Neural cell (in vitro differentiated cells): ENCODE measurements around the gene KRTAP4-11. TPM values are rescaled to one million over a fixed set of nuclear protein-coding genes. Genes with fewer than 3 reads are reported as not detected.
"Not testable (repeated sequence)": the region's sequence is repeated elsewhere in the genome, so short reads cannot be mapped to it uniquely, and the experiment has no call there.

Experiments
- H2AFZ ChIP-seq: fragments of 200-600, 300-800 bp; sonication (generic), shearing (Covaris generic); 2 replicates; pipeline ENCODE4 v1.6.0; 2014; ENCODE audit warnings: low read depth, mild to moderate bottlenecking, antibody characterized with exemption, low read length, moderate library complexity
- H3F3A ChIP-seq: fragments of 200-600 bp; shearing (Covaris generic); 2 replicates; pipeline ENCODE4 v1.6.1; 2016; ENCODE audit warnings: mild to moderate bottlenecking, moderate library complexity, mixed read lengths, antibody characterized with exemption, low read length; ENCODE audit not compliant: insufficient read depth, poor library complexity, severe bottlenecking
- H3K27ac ChIP-seq: fragments of 200-600, 300-800 bp; sonication (generic), shearing (Covaris generic); 2 replicates; pipeline ENCODE4 v1.5.1; 2014; ENCODE audit warnings: mild to moderate bottlenecking, low read length, moderate library complexity
- H3K27me3 ChIP-seq: fragments of 300-800, 200-600 bp; sonication (generic), shearing (Covaris generic); 2 replicates; pipeline ENCODE4 v1.6.0; 2014; ENCODE audit warnings: mild to moderate bottlenecking, low read depth, low read length, moderate library complexity; ENCODE audit not compliant: insufficient read depth
- H3K36me3 ChIP-seq: fragments of 300-800, 200-600 bp; sonication (generic), shearing (Covaris generic); 2 replicates; pipeline ENCODE4 v1.5.1; 2014; ENCODE audit warnings: mild to moderate bottlenecking, antibody characterized with exemption, low read length, moderate library complexity; ENCODE audit not compliant: insufficient read depth
- H3K4me2 ChIP-seq: fragments of 300-800, 200-600 bp; sonication (generic), shearing (Covaris generic); 2 replicates; pipeline ENCODE4 v1.6.0; 2014; ENCODE audit warnings: mild to moderate bottlenecking, low read length
- H3K4me3 ChIP-seq: fragments of 300-800, 200-600 bp; sonication (generic), shearing (Covaris generic); 2 replicates; pipeline ENCODE4 v1.5.1; 2014; ENCODE audit warnings: mild to moderate bottlenecking, low read length, moderate library complexity
- H3K79me2 ChIP-seq: fragments of 200-600 bp; shearing (Covaris generic); replicated peaks from 2 replicates; pipeline ENCODE4 v1.6.0; 2014; ENCODE audit warnings: mild to moderate bottlenecking, low read length, moderate library complexity; ENCODE audit not compliant: insufficient read depth
- H3K9ac ChIP-seq: fragments of 300-800, 200-600 bp; sonication (generic), shearing (Covaris generic); 2 replicates; pipeline ENCODE4 v1.6.1; 2016; ENCODE audit warnings: mild to moderate bottlenecking, low read length, mixed read lengths
- H3K9me2 ChIP-seq: fragments of 200-600 bp; shearing (Covaris generic); 2 replicates; pipeline ENCODE4 v1.6.1; 2016; ENCODE audit warnings: mild to moderate bottlenecking, low read length, mixed read lengths; ENCODE audit not compliant: insufficient read depth
- H3K9me3 ChIP-seq: fragments of 200-600, 300-800 bp; sonication (generic), shearing (Covaris generic); 2 replicates; pipeline ENCODE4 v1.6.1; 2016; ENCODE audit warnings: mild to moderate bottlenecking, mixed run types, low read length, moderate library complexity, mixed read lengths
- H4K20me1 ChIP-seq: fragments of 200-600 bp; shearing (Covaris generic); 2 replicates; pipeline ENCODE4 v1.6.1; 2016; ENCODE audit warnings: mild to moderate bottlenecking, mixed run types; ENCODE audit not compliant: insufficient read depth
- CTCF ChIP-seq: fragments of 450-650 bp; IDR thresholded peaks from 2 replicates; pipeline ENCODE4 v1.5.1; 2014; ENCODE audit warnings: antibody characterized with exemption, mild to moderate bottlenecking, moderate library complexity; ENCODE audit not compliant: poor library complexity, severe bottlenecking
- EP300 ChIP-seq: fragments of 450-650 bp; conservative IDR thresholded peaks from 2 replicates; pipeline ENCODE4 v1.6.1; 2014; ENCODE audit warnings: antibody characterized with exemption, mild to moderate bottlenecking, moderate library complexity; ENCODE audit not compliant: poor library complexity, severe bottlenecking
- EZH2 ChIP-seq: fragments of 200-600, 300-800 bp; shearing (Covaris generic), sonication (generic); IDR thresholded peaks from 2 replicates; pipeline ENCODE4 v1.6.1; 2014; ENCODE audit warnings: antibody characterized with exemption, low read length, borderline replicate concordance, mild to moderate bottlenecking; ENCODE audit not compliant: insufficient read depth, poor library complexity, severe bottlenecking
- MXI1 ChIP-seq: fragments of 450-650 bp; conservative IDR thresholded peaks from 2 replicates; pipeline ENCODE4 v1.6.1; 2014; ENCODE audit warnings: antibody characterized with exemption, mild to moderate bottlenecking; ENCODE audit not compliant: poor library complexity, severe bottlenecking
- POLR2AphosphoS5 ChIP-seq: IDR thresholded peaks from 2 replicates; pipeline ENCODE4 v1.6.1; 2012
- RAD21 ChIP-seq: fragments of 450-650 bp; conservative IDR thresholded peaks from 2 replicates; pipeline ENCODE4 v1.6.1; 2014; ENCODE audit warnings: antibody characterized with exemption, mild to moderate bottlenecking, moderate library complexity
- REST ChIP-seq: IDR thresholded peaks from 2 replicates; pipeline ENCODE4 v1.6.1; 2012; ENCODE audit warnings: borderline replicate concordance
- SMC3 ChIP-seq: fragments of 450-650 bp; conservative IDR thresholded peaks from 2 replicates; pipeline ENCODE4 v1.6.1; 2014; ENCODE audit warnings: antibody characterized with exemption, mild to moderate bottlenecking, moderate library complexity; ENCODE audit not compliant: poor library complexity
- TAF1 ChIP-seq: IDR thresholded peaks from 2 replicates; pipeline ENCODE4 v1.6.1; 2012; ENCODE audit warnings: low read depth
- polyA plus RNA-seq: library from polyadenylated mRNA; depleted of rRNA; stranded (reverse); fragments of >200 nt; gene quantifications from 2 replicates; pipeline ENCODE4 v1.2.3, GENCODE V29; 2014

Gene KRTAP4-11
- polyA plus RNA-seq, 1 donor from 2014 or later = not detected

- no peak overlapping the region for H3K9ac ChIP-seq
- no peaks in the 10 kb centered on the region for H3K9me3 ChIP-seq
- H4K20me1 ChIP-seq = no peaks in the 10 kb centered on the region
- no peaks in the 10 kb centered on the region for H3F3A ChIP-seq
- TF ChIP-seq CTCF (no peak), MXI1 (no peak), SMC3 (no peak), RAD21 (no peak), POLR2AphosphoS5 (no peak), EZH2 (no peak), REST (no peak), TAF1 (no peak), EP300 (no peak)
- no peak overlapping the region for H2AFZ ChIP-seq
- no peaks in the 10 kb centered on the region for H3K9me2 ChIP-seq
- no peak overlapping the region for H3K4me3 ChIP-seq
- H3K27me3 ChIP-seq = no peaks in the 10 kb centered on the region
- H3K36me3 ChIP-seq = no peaks in the 10 kb centered on the region
- no peak overlapping the region for H3K4me2 ChIP-seq
- H3K27ac ChIP-seq = no peak overlapping the region
- no peaks in the 10 kb centered on the region for H3K79me2 ChIP-seq
Measured at GRCh38 chr17:41096055-41096454, 22.1 kb downstream of the KRTAP4-11 start.

- H3K79me2 ChIP-seq, H3K9me3 ChIP-seq, H3K4me2 ChIP-seq, H3K4me3 ChIP-seq, H3K27ac ChIP-seq, H3K9ac ChIP-seq, H4K20me1 ChIP-seq, H3K9me2 ChIP-seq, H3K27me3 ChIP-seq, H2AFZ ChIP-seq, H3F3A ChIP-seq, H3K36me3 ChIP-seq: not testable (repeated sequence)
Measured at GRCh38 chr17:41088760-41089352, 29.3 kb downstream of the KRTAP4-11 start.

GRCh38 chr17:41084100-41084856, 33.9 kb downstream of the KRTAP4-11 start, which contains the start of gene KRTAP4-7:
TSS of gene KRTAP4-7 (plus strand) at chr17:41084150. CDS start at chr17:41084207, 57 bp downstream.
- H3K27me3 ChIP-seq, H3F3A ChIP-seq, H3K79me2 ChIP-seq, H3K9ac ChIP-seq, H3K4me3 ChIP-seq, H2AFZ ChIP-seq, H3K36me3 ChIP-seq, H3K9me3 ChIP-seq, H3K27ac ChIP-seq, H4K20me1 ChIP-seq, H3K4me2 ChIP-seq, H3K9me2 ChIP-seq: not testable (repeated sequence)

- H4K20me1 ChIP-seq, H3K27ac ChIP-seq, H3K4me2 ChIP-seq: not testable (repeated sequence)
Measured at GRCh38 chr17:41083427-41083826, 34.7 kb downstream of the KRTAP4-11 start.

More at GRCh38 chr17:41083427-41083826, 34.7 kb downstream of the KRTAP4-11 start:
- H3K9ac ChIP-seq, H3K79me2 ChIP-seq, H3K27me3 ChIP-seq, H3K9me3 ChIP-seq, H3F3A ChIP-seq, H3K9me2 ChIP-seq, H2AFZ ChIP-seq, H3K36me3 ChIP-seq, H3K4me3 ChIP-seq: not testable (repeated sequence)
